ENCODE results near the gene ADAR.

The ADAR gene

GRCh38 chr1:154616659-154617345 lies 8.8 kb upstream of the ADAR start:
- no peak for DNase-seq

- no peak for DNase-seq
Measured at GRCh38 chr1:154615411-154615810, 7.4 kb upstream of the ADAR start.

GRCh38 chr1:154614901-154615300 lies 6.9 kb upstream of the ADAR start:
- DNase-seq, result no peak

- no peak for DNase-seq
Measured at GRCh38 chr1:154614247-154614646, 6.3 kb upstream of the ADAR start.

- no peak for DNase-seq
Measured at GRCh38 chr1:154611150-154611862, 3.3 kb upstream of the ADAR start.

- no peak for DNase-seq
Measured at GRCh38 chr1:154609398-154610380, 1.7 kb upstream of the ADAR start.

GRCh38 chr1:154608397-154609270 lies 648 bp upstream of the ADAR start:
- DNase-seq, result peak; percentile 5

GRCh38 chr1:154607106-154607608 lies 829 bp downstream of the ADAR start:
- no peak for DNase-seq

GRCh38 chr1:154605534-154605933 lies 2.5 kb downstream of the ADAR start:
- DNase-seq, result no peak

GRCh38 chr1:154603317-154603716 lies 4.7 kb downstream of the ADAR start:
- no peak for DNase-seq

GRCh38 chr1:154599658-154600057 lies 8.3 kb downstream of the ADAR start:
- DNase-seq, result no peak

GRCh38 chr1:154598871-154599635 lies 8.9 kb downstream of the ADAR start:
- DNase-seq, result no peak

- DNase-seq, result no peak
Measured at GRCh38 chr1:154595621-154596020, 12.4 kb downstream of the ADAR start.

GRCh38 chr1:154594811-154595210 lies 13.2 kb downstream of the ADAR start:
- no peak for DNase-seq

- no peak for DNase-seq
Measured at GRCh38 chr1:154593390-154593789, 14.6 kb downstream of the ADAR start.

- no peak for DNase-seq
Measured at GRCh38 chr1:154591206-154591605, 16.8 kb downstream of the ADAR start.

- DNase-seq, result no peak
Measured at GRCh38 chr1:154590756-154591155, 17.2 kb downstream of the ADAR start.

GRCh38 chr1:154589780-154590179 lies 18.2 kb downstream of the ADAR start:
- no peak for DNase-seq

- no peak for DNase-seq
Measured at GRCh38 chr1:154586641-154587040, 21.3 kb downstream of the ADAR start.

- DNase-seq, result no peak
Measured at GRCh38 chr1:154586231-154586630, 21.8 kb downstream of the ADAR start.

GRCh38 chr1:154584267-154584994 lies 23.6 kb downstream of the ADAR start:
- DNase-seq, result no peak
